PC-9 (cell line): ENCODE results near the gene LCN6.
"Not testable (repeated sequence)": the region's sequence is repeated elsewhere in the genome, so short reads cannot be mapped to it uniquely, and the experiment has no call there.

ENCODE experiments used
- EZH2 ChIP-seq: fragments of 200-600 bp; sonication (generic); IDR thresholded peaks from 2 replicates; pipeline ENCODE4 v1.8.0; 2017; ENCODE audit warnings: antibody characterized with exemption, low read depth
- TF ChIP-seq, protein P1 (sequence below): fragments of 200-600 bp; sonication (generic); conservative IDR thresholded peaks from 2 replicates; pipeline ENCODE4 v1.6.1; 2017; ENCODE audit warnings: mixed run types, antibody characterized with exemption, mild to moderate bottlenecking, moderate library complexity

DNA sequence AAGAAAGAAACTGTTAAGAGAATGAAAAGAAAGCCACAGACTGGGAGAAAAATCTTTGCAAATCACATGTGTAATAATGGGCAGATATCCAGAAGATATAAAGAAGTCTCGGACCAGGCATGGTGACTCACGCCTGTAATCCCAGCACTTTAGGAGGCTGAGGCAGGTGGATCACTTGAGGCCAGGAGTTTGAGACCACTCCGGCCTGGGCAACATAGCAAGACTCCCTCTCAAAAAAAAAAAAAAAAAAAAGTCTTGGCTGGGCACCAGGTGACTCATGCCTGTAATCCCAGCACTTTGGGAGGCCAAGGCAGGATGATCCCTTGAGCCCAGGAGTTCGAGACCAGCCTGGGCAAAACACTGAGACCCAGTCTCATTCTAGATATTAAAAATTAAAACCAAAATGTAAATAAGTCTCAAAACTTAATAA lies 37.1 kb downstream of the LCN6 start:
- not testable (repeated sequence) for TF ChIP-seq EZH2
- TF ChIP-seq, protein P1, sequence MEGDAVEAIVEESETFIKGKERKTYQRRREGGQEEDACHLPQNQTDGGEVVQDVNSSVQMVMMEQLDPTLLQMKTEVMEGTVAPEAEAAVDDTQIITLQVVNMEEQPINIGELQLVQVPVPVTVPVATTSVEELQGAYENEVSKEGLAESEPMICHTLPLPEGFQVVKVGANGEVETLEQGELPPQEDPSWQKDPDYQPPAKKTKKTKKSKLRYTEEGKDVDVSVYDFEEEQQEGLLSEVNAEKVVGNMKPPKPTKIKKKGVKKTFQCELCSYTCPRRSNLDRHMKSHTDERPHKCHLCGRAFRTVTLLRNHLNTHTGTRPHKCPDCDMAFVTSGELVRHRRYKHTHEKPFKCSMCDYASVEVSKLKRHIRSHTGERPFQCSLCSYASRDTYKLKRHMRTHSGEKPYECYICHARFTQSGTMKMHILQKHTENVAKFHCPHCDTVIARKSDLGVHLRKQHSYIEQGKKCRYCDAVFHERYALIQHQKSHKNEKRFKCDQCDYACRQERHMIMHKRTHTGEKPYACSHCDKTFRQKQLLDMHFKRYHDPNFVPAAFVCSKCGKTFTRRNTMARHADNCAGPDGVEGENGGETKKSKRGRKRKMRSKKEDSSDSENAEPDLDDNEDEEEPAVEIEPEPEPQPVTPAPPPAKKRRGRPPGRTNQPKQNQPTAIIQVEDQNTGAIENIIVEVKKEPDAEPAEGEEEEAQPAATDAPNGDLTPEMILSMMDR = not testable (repeated sequence)
